Mammary epithelial cell (primary cell): ENCODE data around the gene MRS2.

Source experiments
- EZH2 ChIP-seq: IDR thresholded peaks from 2 replicates; pipeline ENCODE4 v1.6.1; 2012; ENCODE audit warnings: low read length, inconsistent platforms, borderline replicate concordance
- TF ChIP-seq, protein P1 (sequence below), 2 donors: IDR thresholded peaks in 1 of 2; conservative IDR thresholded peaks in 1 of 2; 2 replicates each; pipeline ENCODE4 v1.5.1; 2011 to 2012; ENCODE audit warnings: inconsistent platforms in 2 of 2, low read length in 2 of 2, mild to moderate bottlenecking in 2 of 2, control low read depth in 1 of 2, low read depth in 1 of 2; ENCODE audit not compliant: insufficient read depth in 1 of 2; ENCODE audit errors: extremely low read depth in 1 of 2

GRCh38 chr6:24381476-24382219 is 21.1 kb upstream of the MRS2 start:
- TF ChIP-seq, protein P1, sequence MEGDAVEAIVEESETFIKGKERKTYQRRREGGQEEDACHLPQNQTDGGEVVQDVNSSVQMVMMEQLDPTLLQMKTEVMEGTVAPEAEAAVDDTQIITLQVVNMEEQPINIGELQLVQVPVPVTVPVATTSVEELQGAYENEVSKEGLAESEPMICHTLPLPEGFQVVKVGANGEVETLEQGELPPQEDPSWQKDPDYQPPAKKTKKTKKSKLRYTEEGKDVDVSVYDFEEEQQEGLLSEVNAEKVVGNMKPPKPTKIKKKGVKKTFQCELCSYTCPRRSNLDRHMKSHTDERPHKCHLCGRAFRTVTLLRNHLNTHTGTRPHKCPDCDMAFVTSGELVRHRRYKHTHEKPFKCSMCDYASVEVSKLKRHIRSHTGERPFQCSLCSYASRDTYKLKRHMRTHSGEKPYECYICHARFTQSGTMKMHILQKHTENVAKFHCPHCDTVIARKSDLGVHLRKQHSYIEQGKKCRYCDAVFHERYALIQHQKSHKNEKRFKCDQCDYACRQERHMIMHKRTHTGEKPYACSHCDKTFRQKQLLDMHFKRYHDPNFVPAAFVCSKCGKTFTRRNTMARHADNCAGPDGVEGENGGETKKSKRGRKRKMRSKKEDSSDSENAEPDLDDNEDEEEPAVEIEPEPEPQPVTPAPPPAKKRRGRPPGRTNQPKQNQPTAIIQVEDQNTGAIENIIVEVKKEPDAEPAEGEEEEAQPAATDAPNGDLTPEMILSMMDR (conservative IDR thresholded peaks at IDR 0.05 in 1 of 2, IDR thresholded peaks at IDR 0.05 in 1 of 2; ENCODE audit: extremely low read depth in 1 of 2, insufficient read depth in 1 of 2, low read depth in 1 of 2, low read length in 2 of 2), result no peak
- TF ChIP-seq EZH2, result no peak
